ENCODE results near the gene FRMD4A.

Gene FRMD4A

DNA sequence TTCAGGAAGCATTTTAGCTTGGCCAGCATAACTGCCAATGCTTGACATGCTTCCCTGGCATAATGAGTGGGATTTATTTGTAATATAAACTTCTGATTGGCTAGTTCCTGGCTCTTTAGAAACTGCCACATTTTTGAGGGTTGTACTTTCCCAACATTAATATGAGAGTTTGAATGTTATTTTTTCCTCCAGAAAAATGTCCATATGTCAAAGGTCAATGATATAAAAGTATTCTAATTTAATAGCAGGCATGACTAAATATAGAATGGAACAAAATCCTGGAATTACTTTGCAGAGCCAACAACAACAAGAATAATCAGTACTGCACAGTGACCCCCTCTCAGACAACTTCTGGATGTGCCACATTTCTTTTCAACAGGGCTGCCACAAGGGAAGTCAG lies 391.3 kb downstream of the FRMD4A start:
- Histone ChIP-seq H3K36me3 (ENCODE audit: low read length) (no peaks in the 10 kb centered on the region), H3K27ac (ENCODE audit: low read depth, low read length) (no peak overlapping the region), H3F3A (ENCODE audit: insufficient read depth) (no peaks in the 10 kb centered on the region), H3K9me3 (ENCODE audit: insufficient read depth, low read length) (no peaks in the 10 kb centered on the region), H3K4me3 (ENCODE audit: insufficient read depth, low read length, poor library complexity, severe bottlenecking) (no peak overlapping the region), H2AFZ (ENCODE audit: low read depth, low read length, severe bottlenecking) (no peak overlapping the region), H3K9ac (ENCODE audit: low read length) (no peak overlapping the region), H3K27me3 (ENCODE audit: low read length) (no peaks in the 10 kb centered on the region), H3K4me2 (ENCODE audit: low read depth, low read length, poor library complexity, severe bottlenecking) (no peak overlapping the region), H3K79me2 (ENCODE audit: insufficient read depth, low read length) (no peaks in the 10 kb centered on the region), H3K9me2 (replicated peaks; ENCODE audit: insufficient read depth, low read length) (no peaks in the 10 kb centered on the region), H4K20me1 (ENCODE audit: low read depth, low read length) (no peaks in the 10 kb centered on the region)
- TF ChIP-seq EZH2phosphoT487 (conservative IDR thresholded peaks at IDR 0.05; ENCODE audit: low read length) (no peak), CTCF (IDR thresholded peaks at IDR 0.05; ENCODE audit: insufficient read depth, low read length, poor library complexity, severe bottlenecking) (no peak)

DNA sequence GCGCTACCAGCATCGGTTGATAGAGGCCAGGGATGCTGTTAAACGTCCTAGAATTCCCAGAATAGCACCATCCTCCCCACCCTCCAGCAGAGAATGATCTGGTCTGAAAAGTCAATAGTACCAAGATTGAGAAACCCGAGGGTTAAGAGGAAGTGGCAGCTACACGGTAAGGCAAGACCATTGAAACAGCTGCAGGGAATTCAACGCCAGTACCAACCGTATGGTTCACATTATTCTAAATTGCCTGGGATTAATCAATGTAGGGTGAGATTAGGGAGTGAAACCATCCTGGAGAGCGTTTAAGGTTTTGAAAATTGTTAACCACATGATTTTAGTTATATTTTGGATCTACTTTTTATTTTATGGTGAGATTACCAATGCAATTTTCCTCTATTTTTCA lies 391.8 kb downstream of the FRMD4A start:
- H3K27me3 ChIP-seq (ENCODE audit: low read length), result no peaks in the 10 kb centered on the region
- H3K9ac ChIP-seq (ENCODE audit: low read length), result no peak overlapping the region
- no peaks in the 10 kb centered on the region for H4K20me1 ChIP-seq (ENCODE audit: low read depth, low read length)
- H3K27ac ChIP-seq (ENCODE audit: low read depth, low read length), result no peak overlapping the region
- H3K9me2 ChIP-seq (replicated peaks; ENCODE audit: insufficient read depth, low read length), result no peaks in the 10 kb centered on the region
- no peak overlapping the region for H3K4me3 ChIP-seq (ENCODE audit: insufficient read depth, low read length, poor library complexity, severe bottlenecking)
- H3K4me2 ChIP-seq (ENCODE audit: low read depth, low read length, poor library complexity, severe bottlenecking), result no peak overlapping the region
- no peaks in the 10 kb centered on the region for H3K79me2 ChIP-seq (ENCODE audit: insufficient read depth, low read length)
- H3F3A ChIP-seq (ENCODE audit: insufficient read depth), result no peaks in the 10 kb centered on the region
- no peak overlapping the region for H2AFZ ChIP-seq (ENCODE audit: low read depth, low read length, severe bottlenecking)
- no peaks in the 10 kb centered on the region for H3K9me3 ChIP-seq (ENCODE audit: insufficient read depth, low read length)
- no peak for TF ChIP-seq CTCF (IDR thresholded peaks at IDR 0.05; ENCODE audit: insufficient read depth, low read length, poor library complexity, severe bottlenecking)
- no peak for TF ChIP-seq EZH2phosphoT487 (conservative IDR thresholded peaks at IDR 0.05; ENCODE audit: low read length)
- H3K36me3 ChIP-seq (ENCODE audit: low read length), result no peaks in the 10 kb centered on the region

DNA sequence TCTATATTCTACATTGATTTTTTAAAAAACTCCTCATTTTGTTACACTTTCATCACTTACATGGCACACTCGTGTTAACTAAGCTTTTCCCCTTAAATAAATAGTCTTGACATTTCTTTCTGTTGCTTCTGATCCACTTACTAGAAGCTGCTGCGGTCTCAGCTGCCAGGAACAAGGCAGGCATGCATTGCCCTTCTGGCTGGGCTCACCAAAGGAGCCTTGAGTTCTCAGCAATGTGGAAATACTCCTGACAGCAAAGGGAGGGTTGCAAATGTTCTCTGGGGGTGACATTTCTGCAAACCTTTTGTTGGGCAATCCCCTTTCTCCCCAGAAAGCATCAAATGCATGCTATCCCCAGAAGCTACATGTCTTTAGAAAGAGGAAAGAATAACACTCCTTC lies 393.9 kb downstream of the FRMD4A start:
- Histone ChIP-seq H3K9ac (ENCODE audit: low read length) (no peak overlapping the region), H3K4me3 (ENCODE audit: insufficient read depth, low read length, poor library complexity, severe bottlenecking) (no peak overlapping the region), H3K9me3 (ENCODE audit: insufficient read depth, low read length) (no peaks in the 10 kb centered on the region), H3K9me2 (replicated peaks; ENCODE audit: insufficient read depth, low read length) (no peaks in the 10 kb centered on the region), H3F3A (ENCODE audit: insufficient read depth) (no peaks in the 10 kb centered on the region), H4K20me1 (ENCODE audit: low read depth, low read length) (no peaks in the 10 kb centered on the region), H3K27ac (ENCODE audit: low read depth, low read length) (no peak overlapping the region), H3K27me3 (ENCODE audit: low read length) (no peaks in the 10 kb centered on the region), H3K36me3 (ENCODE audit: low read length) (no peaks in the 10 kb centered on the region), H3K4me2 (ENCODE audit: low read depth, low read length, poor library complexity, severe bottlenecking) (no peak overlapping the region), H2AFZ (ENCODE audit: low read depth, low read length, severe bottlenecking) (no peak overlapping the region), H3K79me2 (ENCODE audit: insufficient read depth, low read length) (no peaks in the 10 kb centered on the region)
- TF ChIP-seq EZH2phosphoT487 (conservative IDR thresholded peaks at IDR 0.05; ENCODE audit: low read length), result no peak
- TF ChIP-seq CTCF (IDR thresholded peaks at IDR 0.05; ENCODE audit: insufficient read depth, low read length, poor library complexity, severe bottlenecking), result no peak

- Histone ChIP-seq H3K4me3 (ENCODE audit: insufficient read depth, low read length, poor library complexity, severe bottlenecking) (no peak overlapping the region), H4K20me1 (ENCODE audit: low read depth, low read length) (no peaks in the 10 kb centered on the region), H3K36me3 (ENCODE audit: low read length) (no peaks in the 10 kb centered on the region), H3F3A (ENCODE audit: insufficient read depth) (no peaks in the 10 kb centered on the region), H3K27ac (ENCODE audit: low read depth, low read length) (no peak overlapping the region), H3K9me2 (replicated peaks; ENCODE audit: insufficient read depth, low read length) (no peaks in the 10 kb centered on the region), H3K4me2 (ENCODE audit: low read depth, low read length, poor library complexity, severe bottlenecking) (no peak overlapping the region), H3K9me3 (ENCODE audit: insufficient read depth, low read length) (no peaks in the 10 kb centered on the region), H3K9ac (ENCODE audit: low read length) (no peak overlapping the region), H3K79me2 (ENCODE audit: insufficient read depth, low read length) (no peaks in the 10 kb centered on the region), H3K27me3 (ENCODE audit: low read length) (no peaks in the 10 kb centered on the region), H2AFZ (ENCODE audit: low read depth, low read length, severe bottlenecking) (no peak overlapping the region)
- TF ChIP-seq EZH2phosphoT487 (conservative IDR thresholded peaks at IDR 0.05; ENCODE audit: low read length) (no peak), CTCF (IDR thresholded peaks at IDR 0.05; ENCODE audit: insufficient read depth, low read length, poor library complexity, severe bottlenecking) (no peak)
Observed at GRCh38 chr10:13930120-13930519, 400.6 kb downstream of the FRMD4A start.

Data from SU-DHL-6 (cell line).